COR-L47 (cell line): ENCODE results near the gene KCNIP3.

Experiments
- DNase-seq: peaks from one replicate; lab custom pipeline; 2025; lab: John Stamatoyannopoulos, UW

Gene KCNIP3

GRCh38 chr2:95312543-95313201, 15.5 kb downstream of the KCNIP3 start:
- DNase-seq = no peak

GRCh38 chr2:95313296-95314131, 16.4 kb downstream of the KCNIP3 start:
- no peak for DNase-seq

- DNase-seq = no peak
Measured at GRCh38 chr2:95314598-95314963, 17.4 kb downstream of the KCNIP3 start.

GRCh38 chr2:95314964-95315611, 17.9 kb downstream of the KCNIP3 start:
- peak; percentile 36 for DNase-seq

- no peak for DNase-seq
Measured at GRCh38 chr2:95315801-95316411, 18.8 kb downstream of the KCNIP3 start.

GRCh38 chr2:95316466-95317122, 19.4 kb downstream of the KCNIP3 start:
- no peak for DNase-seq

GRCh38 chr2:95317123-95317500, 20.0 kb downstream of the KCNIP3 start:
- DNase-seq = no peak

GRCh38 chr2:95317665-95318425, 20.7 kb downstream of the KCNIP3 start:
- DNase-seq = no peak

- no peak for DNase-seq
Measured at GRCh38 chr2:95318431-95319220, 21.5 kb downstream of the KCNIP3 start.

- DNase-seq = no peak
Measured at GRCh38 chr2:95319481-95320343, 22.6 kb downstream of the KCNIP3 start.

GRCh38 chr2:95320344-95320712, 23.2 kb downstream of the KCNIP3 start:
- no peak for DNase-seq

- DNase-seq = no peak
Measured at GRCh38 chr2:95320986-95321767, 24.0 kb downstream of the KCNIP3 start.

GRCh38 chr2:95323347-95324155, 26.4 kb downstream of the KCNIP3 start:
- peak; percentile 66 for DNase-seq

GRCh38 chr2:95325026-95325425, 27.9 kb downstream of the KCNIP3 start:
- DNase-seq = no peak

GRCh38 chr2:95325590-95326432, 28.7 kb downstream of the KCNIP3 start:
- no peak for DNase-seq

GRCh38 chr2:95326433-95327140, 29.4 kb downstream of the KCNIP3 start:
- DNase-seq = no peak
